Neuronal stem cell (in vitro differentiated cells): ENCODE data around the gene STAT5B.
A peak's percentile ranks its signal among the peaks of the same experiment; 100 is the strongest.

ENCODE experiments used
- DNase-seq: peaks from one replicate; pipeline ENCODE4 v3.0.0-alpha.2; 2013; ENCODE audit warnings: low spot score
- H2AFZ ChIP-seq: one replicate; pipeline ENCODE4 v1.6.1; 2013; ENCODE audit warnings: mild to moderate bottlenecking, low read length, inconsistent platforms
- H2AK5ac ChIP-seq: 2 replicates; pipeline ENCODE4 v1.6.1; 2013; ENCODE audit warnings: low read depth, mild to moderate bottlenecking, inconsistent platforms, low read length, moderate library complexity, mixed read lengths
- H2BK120ac ChIP-seq: 2 replicates; pipeline ENCODE4 v1.6.1; 2013; ENCODE audit warnings: low read depth, mild to moderate bottlenecking, inconsistent platforms, low read length, moderate library complexity, mixed read lengths
- H2BK12ac ChIP-seq: one replicate; pipeline ENCODE4 v1.6.1; 2013; ENCODE audit warnings: low read length, inconsistent platforms
- H2BK15ac ChIP-seq: 2 replicates; pipeline ENCODE4 v1.6.1; 2013; ENCODE audit warnings: mild to moderate bottlenecking, low read length, inconsistent platforms, mixed read lengths
- H2BK5ac ChIP-seq: one replicate; pipeline ENCODE4 v1.6.1; 2013; ENCODE audit warnings: inconsistent platforms, mild to moderate bottlenecking, low read length, moderate library complexity
- H3K14ac ChIP-seq: one replicate; pipeline ENCODE4 v1.6.1; 2013; ENCODE audit warnings: low read length, inconsistent platforms
- H3K18ac ChIP-seq: 2 replicates; pipeline ENCODE4 v1.6.1; 2013; ENCODE audit warnings: low read length, inconsistent platforms
- H3K23ac ChIP-seq: 2 replicates; pipeline ENCODE4 v1.6.1; 2013; ENCODE audit warnings: low read depth, mild to moderate bottlenecking, mixed read lengths, low read length, inconsistent platforms; ENCODE audit not compliant: poor library complexity
- H3K27ac ChIP-seq: replicated peaks from 3 replicates; pipeline ENCODE4 v1.5.1; 2013; ENCODE audit warnings: low read length, inconsistent platforms
- H3K27me3 ChIP-seq, 3 experiments: 2 replicates each; pipeline ENCODE4 v1.6.1; 2013; ENCODE audit warnings: low read length in 3 of 3, mild to moderate bottlenecking in 2 of 3, inconsistent platforms in 1 of 3, low read depth in 1 of 3, mixed read lengths in 1 of 3, moderate library complexity in 1 of 3; ENCODE audit not compliant: control insufficient read depth in 3 of 3, insufficient read depth in 3 of 3
- H3K36me3 ChIP-seq, 2 donors: replicated peaks in 1 of 2; 2 replicates each; pipeline ENCODE4 v1.6.1; 2013; ENCODE audit warnings: low read length in 2 of 2; ENCODE audit not compliant: control insufficient read depth in 2 of 2, insufficient read depth in 2 of 2
- H3K4ac ChIP-seq: 2 replicates; pipeline ENCODE4 v1.6.1; 2013; ENCODE audit warnings: inconsistent platforms, mild to moderate bottlenecking, low read length, moderate library complexity
- H3K4me1 ChIP-seq, 2 donors: 1 replicate in 1 of 2; 2 replicates in 1 of 2; pipeline ENCODE4 v1.6.1; 2013; ENCODE audit warnings: low read length in 2 of 2, low read depth in 1 of 2; ENCODE audit not compliant: control insufficient read depth in 2 of 2, insufficient read depth in 1 of 2
- H3K4me2 ChIP-seq: one replicate; pipeline ENCODE4 v1.6.1; 2013; ENCODE audit warnings: mild to moderate bottlenecking, low read length, inconsistent platforms; ENCODE audit not compliant: insufficient read depth, poor library complexity, severe bottlenecking
- H3K4me3 ChIP-seq, 2 donors: 2 replicates each; pipeline ENCODE4 v1.5.1; 2013; ENCODE audit warnings: low read length in 2 of 2, mild to moderate bottlenecking in 2 of 2, inconsistent platforms in 1 of 2, moderate library complexity in 1 of 2
- H3K79me1 ChIP-seq: one replicate; pipeline ENCODE4 v1.6.1; 2013; ENCODE audit warnings: low read depth, mild to moderate bottlenecking, inconsistent platforms, low read length, moderate library complexity
- H3K9ac ChIP-seq: one replicate; pipeline ENCODE4 v1.6.1; 2013; ENCODE audit warnings: mild to moderate bottlenecking, low read depth, low read length, inconsistent platforms; ENCODE audit not compliant: poor library complexity
- H3K9me3 ChIP-seq, 2 donors: replicated peaks in 1 of 2; 2 replicates each; pipeline versions ENCODE3 to v1.6.1; 2013; ENCODE audit warnings: low read length in 2 of 2, mild to moderate bottlenecking in 2 of 2, inconsistent platforms in 1 of 2, low read depth in 1 of 2, mixed read lengths in 1 of 2, moderate library complexity in 1 of 2; ENCODE audit not compliant: control insufficient read depth in 2 of 2, insufficient read depth in 1 of 2
- H4K8ac ChIP-seq: one replicate; pipeline ENCODE4 v1.6.1; 2013; ENCODE audit warnings: low read depth, mild to moderate bottlenecking, inconsistent platforms, low read length, moderate library complexity
- H4K91ac ChIP-seq: one replicate; pipeline ENCODE4 v1.6.1; 2013; ENCODE audit warnings: low read length, low read depth, mild to moderate bottlenecking, inconsistent platforms; ENCODE audit not compliant: poor library complexity
- WGBS, 2 donors: extraction: QIAGEN DNeasy Blood & Tissue Kit; methylation state at CpG; one replicate each; pipeline ENCODE4 v1.1.7; 2013; ENCODE audit warnings: missing lambda C conversion rate in 2 of 2, mixed read lengths in 1 of 2; ENCODE audit not compliant: insufficient read length in 2 of 2, insufficient replicate concordance in 1 of 2; ENCODE audit errors: extremely low coverage in 2 of 2; 5-methylcytosine and 5-hydroxymethylcytosine counted together

The STAT5B gene

DNA sequence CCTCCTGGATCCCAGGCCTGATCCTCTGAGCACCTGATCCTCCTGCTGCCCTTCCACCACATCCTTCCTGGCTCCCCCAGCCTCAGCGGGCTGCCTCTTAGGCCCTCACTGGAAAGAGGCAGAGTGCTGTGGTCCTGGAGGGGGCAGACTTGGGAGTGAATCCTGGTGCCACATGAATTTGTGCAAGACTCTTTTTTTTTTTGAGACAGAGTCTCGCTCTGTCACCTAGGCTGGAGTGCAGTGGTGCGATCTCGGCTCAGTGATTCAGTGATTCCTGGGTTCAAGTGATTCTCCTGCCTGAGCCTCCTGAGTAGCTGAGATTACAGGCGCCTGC is 84.9 kb downstream of the STAT5B start:
- Histone ChIP-seq H2AFZ (no peak overlapping the region), H3K9ac (no peak overlapping the region), H4K8ac (no peak overlapping the region), H4K91ac (no peak overlapping the region), H3K4ac (no peak overlapping the region), H2BK5ac (no peak overlapping the region), H3K4me3 (no peak overlapping the region), H3K23ac (no peak overlapping the region), H3K36me3 (no peaks in the 10 kb centered on the region), H2BK15ac (no peak overlapping the region), H3K18ac (no peak overlapping the region), H3K14ac (no peak overlapping the region), H2AK5ac (peak overlapping the region; percentile 81), H3K79me1 (no peaks in the 10 kb centered on the region), H2BK12ac (no peak overlapping the region), H3K27ac (no peak overlapping the region), H3K4me2 (no peak overlapping the region), H2BK120ac (no peak overlapping the region), H3K4me1 (peaks cover 2 to 8% of the 10 kb centered on the region in 2 donors), H3K27me3 (peaks cover 0 to 2% (median 0%) of the 10 kb centered on the region in 3 experiments), H3K9me3 (no peaks in the 10 kb centered on the region)
- DNase-seq, result no peak
- no CpG with 5 or more reads among the region's 5 CpGs for WGBS, 2 donors

DNA sequence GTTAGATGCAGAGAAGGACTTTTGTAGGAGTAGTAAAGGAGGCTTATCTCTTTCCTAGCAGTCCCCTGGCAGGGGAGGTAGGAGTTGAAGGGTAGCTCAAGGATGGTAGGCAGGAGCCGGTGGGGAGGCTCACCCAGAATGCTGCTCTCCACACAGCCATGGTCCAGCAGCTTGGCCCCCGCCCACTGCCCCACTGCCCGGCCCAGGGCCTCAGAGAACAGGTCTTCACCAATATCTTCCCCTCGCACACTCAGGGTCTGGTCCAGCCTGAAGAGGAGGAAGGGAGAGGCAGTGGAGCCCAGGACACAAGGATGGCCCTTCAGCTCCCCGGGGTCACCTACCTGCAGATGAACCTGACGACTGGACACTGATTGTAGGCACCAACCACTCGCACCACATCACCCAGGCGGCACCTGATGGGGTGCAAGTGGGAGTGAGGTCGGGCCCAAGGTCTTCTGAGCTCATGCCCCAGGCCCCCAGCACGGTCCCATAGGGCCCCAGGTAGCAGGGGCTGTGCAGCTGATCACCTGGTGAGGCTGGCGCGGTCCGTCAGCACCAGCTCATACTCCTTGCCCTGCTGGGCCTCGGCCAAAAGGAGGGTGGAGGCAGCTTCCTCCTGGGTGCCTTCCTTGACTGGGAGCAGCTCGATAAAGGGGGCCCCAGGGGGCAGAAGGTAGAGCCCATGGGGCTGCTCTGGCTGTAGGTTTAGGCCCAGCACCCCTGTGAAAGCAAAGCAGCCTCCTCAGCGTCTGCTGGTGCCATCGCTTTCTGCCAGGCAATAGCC is 85.5 kb downstream of the STAT5B start:
- H3K79me1 ChIP-seq, result no peaks in the 10 kb centered on the region
- no peak overlapping the region for H4K8ac ChIP-seq
- peak overlapping the region; percentile 43 for H3K23ac ChIP-seq
- H3K4me3 ChIP-seq, result no peak overlapping the region
- WGBS, 2 donors, result no CpG with 5 or more reads among the region's 17 CpGs
- no peak overlapping the region for H3K9ac ChIP-seq
- DNase-seq, result no peak
- no peak overlapping the region for H2BK12ac ChIP-seq
- no peak overlapping the region for H4K91ac ChIP-seq
- no peaks in the 10 kb centered on the region for H3K9me3 ChIP-seq
- H3K4me1 ChIP-seq, result peaks cover 5 to 11% of the 10 kb centered on the region in 2 donors
- no peaks in the 10 kb centered on the region for H3K36me3 ChIP-seq
- H3K4me2 ChIP-seq, result no peak overlapping the region
- H3K27ac ChIP-seq, result no peak overlapping the region
- H3K14ac ChIP-seq, result peak overlapping the region; percentile 38
- H2BK120ac ChIP-seq, result no peak overlapping the region
- peaks cover 0 to 2% (median 0%) of the 10 kb centered on the region in 3 experiments for H3K27me3 ChIP-seq
- H2AK5ac ChIP-seq, result peak overlapping the region; percentile 81
- H2BK5ac ChIP-seq, result no peak overlapping the region
- H2AFZ ChIP-seq, result no peak overlapping the region
- peak overlapping the region; percentile 57 for H3K18ac ChIP-seq
- H3K4ac ChIP-seq, result no peak overlapping the region
- peak overlapping the region; percentile 37 for H2BK15ac ChIP-seq

DNA sequence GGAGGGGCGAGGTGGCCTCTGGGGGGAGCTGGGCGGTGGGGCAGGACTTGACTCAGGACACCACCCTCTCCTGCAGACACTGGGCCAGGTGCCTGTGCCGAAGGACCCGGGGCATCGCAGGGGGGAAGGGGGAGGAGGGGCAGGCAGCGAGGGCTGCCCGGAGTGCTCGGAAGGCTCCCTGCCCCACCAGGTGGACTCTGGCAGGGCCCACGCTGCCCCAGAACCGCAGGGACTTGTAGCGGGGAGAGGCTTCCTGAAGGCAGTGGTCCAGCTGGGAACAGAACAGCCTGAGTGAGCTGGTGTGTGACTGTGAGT is 86.6 kb downstream of the STAT5B start:
- peak overlapping the region; percentile 64 for H2AK5ac ChIP-seq
- H3K23ac ChIP-seq, result no peak overlapping the region
- H3K4me3 ChIP-seq, result no peak overlapping the region
- H4K91ac ChIP-seq, result no peak overlapping the region
- H2BK15ac ChIP-seq, result no peak overlapping the region
- no peak overlapping the region for H3K9ac ChIP-seq
- no peak overlapping the region for H4K8ac ChIP-seq
- no peak overlapping the region for H2BK12ac ChIP-seq
- peak overlapping the region; percentile 32 for H2BK120ac ChIP-seq
- H3K36me3 ChIP-seq, result no peaks in the 10 kb centered on the region
- DNase-seq, result no peak
- H3K27ac ChIP-seq, result no peak overlapping the region
- peak overlapping the region; percentile 65 for H3K18ac ChIP-seq
- H3K4me1 ChIP-seq, result peaks cover 15 to 19% of the 10 kb centered on the region in 2 donors
- H3K14ac ChIP-seq, result no peak overlapping the region
- H3K9me3 ChIP-seq, result no peaks in the 10 kb centered on the region
- no peak overlapping the region for H2BK5ac ChIP-seq
- WGBS, 2 donors, result no CpG with 5 or more reads among the region's 11 CpGs
- H3K27me3 ChIP-seq, result peaks cover 0 to 5% (median 5%) of the 10 kb centered on the region in 3 experiments
- H3K79me1 ChIP-seq, result no peaks in the 10 kb centered on the region
- no peak overlapping the region for H2AFZ ChIP-seq
- no peak overlapping the region for H3K4me2 ChIP-seq
- no peak overlapping the region for H3K4ac ChIP-seq

DNA sequence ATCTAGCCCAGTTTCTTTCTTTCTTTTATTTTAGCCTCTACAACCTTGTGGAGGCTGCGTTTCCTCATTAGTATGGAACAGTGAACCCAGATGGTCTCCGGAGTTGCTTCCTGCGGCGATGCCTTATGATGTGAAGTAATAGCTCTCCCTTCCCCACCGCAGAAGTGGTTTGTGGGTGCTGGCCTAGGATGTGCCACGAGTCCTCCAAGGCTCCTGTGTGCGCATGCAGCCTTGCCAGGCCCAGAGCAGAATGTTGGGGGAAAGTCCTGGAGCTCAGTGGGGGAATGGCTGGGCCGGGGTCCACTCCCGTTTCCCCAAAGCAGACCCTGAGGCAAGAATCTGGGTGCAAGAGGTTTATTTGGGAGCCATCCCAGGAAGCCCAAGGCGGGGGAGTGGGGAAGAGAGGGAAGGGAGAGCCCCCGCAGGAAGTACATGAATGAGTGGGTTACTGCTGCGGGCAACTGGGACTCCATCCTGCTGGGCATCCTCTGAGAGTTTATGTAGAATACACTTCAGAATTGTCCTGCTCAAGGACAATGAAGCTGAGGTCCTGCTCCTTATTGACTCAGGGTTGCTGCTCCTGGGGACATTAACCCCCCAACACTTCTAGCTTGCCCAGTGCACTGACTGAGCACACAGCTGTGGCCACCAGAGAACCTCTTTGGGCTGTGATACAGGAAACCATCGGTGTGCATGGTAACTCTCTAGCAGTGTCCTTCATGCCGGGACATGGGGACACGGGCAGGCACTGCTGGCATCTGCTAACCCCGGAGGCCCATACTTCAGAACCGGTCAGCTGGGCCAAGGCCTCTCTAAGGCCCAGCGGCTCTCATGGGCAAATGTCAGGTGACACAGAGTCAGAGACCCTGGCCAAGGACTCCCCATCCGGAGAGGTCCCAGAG is 87.2 kb downstream of the STAT5B start:
- Histone ChIP-seq H4K91ac (no peak overlapping the region), H3K14ac (no peak overlapping the region), H2BK120ac (peak overlapping the region; percentile 32), H3K4me2 (no peak overlapping the region), H3K36me3 (no peaks in the 10 kb centered on the region), H3K4ac (no peak overlapping the region), H2BK15ac (no peak overlapping the region), H3K4me3 (no peak overlapping the region), H3K18ac (peak overlapping the region; percentile 65), H3K27me3 (peaks cover 0 to 9% (median 5%) of the 10 kb centered on the region in 3 experiments), H3K4me1 (peaks cover 15 to 19% of the 10 kb centered on the region in 2 donors), H2BK5ac (no peak overlapping the region), H3K9ac (no peak overlapping the region), H3K27ac (no peak overlapping the region), H4K8ac (no peak overlapping the region), H2AFZ (no peak overlapping the region), H3K23ac (no peak overlapping the region), H3K79me1 (no peaks in the 10 kb centered on the region), H2AK5ac (peak overlapping the region; percentile 64), H2BK12ac (no peak overlapping the region), H3K9me3 (no peaks in the 10 kb centered on the region)
- no CpG with 5 or more reads among the region's 19 CpGs for WGBS, 2 donors
- no peak for DNase-seq
